DMS 273 treated with DMSO at 0.1 percent for 48 hours (cell line): Measurements from ENCODE around the gene GPR171.
A peak's percentile ranks its signal among the peaks of the same experiment; 100 is the strongest.
"Not testable (repeated sequence)": the region's sequence is repeated elsewhere in the genome, so short reads cannot be mapped to it uniquely, and the experiment has no call there.

Experiments
- DNase-seq: peaks from one replicate; lab custom pipeline; 2025; lab: John Stamatoyannopoulos, UW

Gene GPR171

GRCh38 chr3:151203051-151203420 is at the start of gene GPR171:
Gene GPR171 (minus strand): TSS chr3:151203216. CDS start chr3:151199386, 3,830 bp downstream.
- DNase-seq, result no peak

GRCh38 chr3:151248772-151249337 is 45.8 kb upstream of the GPR171 start:
- peak; percentile 35 for DNase-seq

GRCh38 chr3:151242006-151242405 is 39.0 kb upstream of the GPR171 start:
- not testable (repeated sequence) for DNase-seq

- no peak for DNase-seq
Observed at GRCh38 chr3:151236736-151237135, 33.7 kb upstream of the GPR171 start.

- no peak for DNase-seq
Observed at GRCh38 chr3:151236316-151236715, 33.3 kb upstream of the GPR171 start.

- no peak for DNase-seq
Observed at GRCh38 chr3:151234825-151235224, 31.8 kb upstream of the GPR171 start.

GRCh38 chr3:151232991-151233390 is 30.0 kb upstream of the GPR171 start:
- no peak for DNase-seq

GRCh38 chr3:151232403-151232802 is 29.4 kb upstream of the GPR171 start:
- not testable (repeated sequence) for DNase-seq

- no peak for DNase-seq
Observed at GRCh38 chr3:151230646-151231045, 27.6 kb upstream of the GPR171 start.

GRCh38 chr3:151228666-151229040 is 25.6 kb upstream of the GPR171 start:
- no peak for DNase-seq

GRCh38 chr3:151227807-151228665 is 25.0 kb upstream of the GPR171 start:
- DNase-seq, result peak; percentile 45

GRCh38 chr3:151227266-151227806 is 24.3 kb upstream of the GPR171 start:
- DNase-seq, result no peak

GRCh38 chr3:151226825-151227224 is 23.8 kb upstream of the GPR171 start:
- DNase-seq, result no peak

- DNase-seq, result no peak
Observed at GRCh38 chr3:151226088-151226563, 23.1 kb upstream of the GPR171 start.

GRCh38 chr3:151225040-151225975 is 22.3 kb upstream of the GPR171 start:
- DNase-seq, result no peak

- DNase-seq, result no peak
Observed at GRCh38 chr3:151224268-151224866, 21.4 kb upstream of the GPR171 start.

- DNase-seq, result no peak
Observed at GRCh38 chr3:151219056-151219455, 16.0 kb upstream of the GPR171 start.

- DNase-seq, result no peak
Observed at GRCh38 chr3:151218136-151218535, 15.1 kb upstream of the GPR171 start.

GRCh38 chr3:151216641-151217607 is 13.9 kb upstream of the GPR171 start:
- DNase-seq, result no peak

- peak; percentile 3 for DNase-seq
Observed at GRCh38 chr3:151214459-151214858, 11.4 kb upstream of the GPR171 start.
